Dendritic cell treated with granulocyte-macrophage colony-stimulating factor and Interleukin-4, amounts not matched to agents 40 ng/mL and 50 ng/mL, for 4 days (primary cell): ENCODE results near the gene IL36G.

ENCODE experiments used
- H3K27ac Mint-ChIP-seq: one replicate; pipeline ENCODE4 v1.8.0; 2022; ENCODE audit warnings: mild to moderate bottlenecking, mixed read lengths
- H3K27me3 Mint-ChIP-seq: one replicate; pipeline ENCODE4 v1.8.0; 2022; ENCODE audit warnings: mild to moderate bottlenecking, mixed read lengths
- H3K36me3 Mint-ChIP-seq: one replicate; pipeline ENCODE4 v1.8.0; 2022; ENCODE audit warnings: low read depth, mixed read lengths
- H3K4me1 Mint-ChIP-seq: one replicate; pipeline ENCODE4 v1.8.0; 2022; ENCODE audit warnings: low read depth, mixed read lengths
- H3K4me3 Mint-ChIP-seq: one replicate; pipeline ENCODE4 v1.8.0; 2022; ENCODE audit warnings: mild to moderate bottlenecking, moderate library complexity, mixed read lengths
- H3K9me3 Mint-ChIP-seq: one replicate; pipeline ENCODE4 v1.8.0; 2022; ENCODE audit warnings: mixed read lengths
- intact Hi-C: fragments of 100-400 bp; cut with micrococcal nuclease; formaldehyde crosslinking; loops from one replicate; pipeline ENCODE4 v1.15.0; 2022

IL36G gene

DNA sequence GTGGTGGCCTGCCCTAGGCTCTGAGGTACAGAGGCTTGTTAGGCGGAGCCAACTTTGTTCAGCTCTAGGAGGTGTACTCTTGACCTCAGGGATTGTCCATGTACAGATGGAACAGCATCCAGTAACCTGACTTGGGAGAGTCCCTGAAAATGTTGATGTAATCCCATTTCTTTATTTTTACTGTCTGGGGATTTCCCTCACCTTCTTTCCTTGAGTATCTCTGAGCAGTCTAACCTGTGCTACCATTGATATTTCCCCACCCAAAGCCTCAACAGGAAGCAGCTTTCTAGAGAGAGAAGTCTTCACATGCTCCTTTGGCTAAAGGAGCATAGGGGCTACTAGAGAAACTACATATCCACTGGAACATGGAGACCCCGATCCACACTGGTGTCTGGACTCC, 37.8 kb downstream of the IL36G start:
- Mint-ChIP-seq H3K27me3 (peaks cover 11% of the 10 kb centered on the region), H3K27ac (no peak overlapping the region), H3K4me3 (no peak overlapping the region), H3K4me1 (no peaks in the 10 kb centered on the region), H3K36me3 (no peaks in the 10 kb centered on the region), H3K9me3 (no peaks in the 10 kb centered on the region)
- intact Hi-C loops = no loop called here

DNA sequence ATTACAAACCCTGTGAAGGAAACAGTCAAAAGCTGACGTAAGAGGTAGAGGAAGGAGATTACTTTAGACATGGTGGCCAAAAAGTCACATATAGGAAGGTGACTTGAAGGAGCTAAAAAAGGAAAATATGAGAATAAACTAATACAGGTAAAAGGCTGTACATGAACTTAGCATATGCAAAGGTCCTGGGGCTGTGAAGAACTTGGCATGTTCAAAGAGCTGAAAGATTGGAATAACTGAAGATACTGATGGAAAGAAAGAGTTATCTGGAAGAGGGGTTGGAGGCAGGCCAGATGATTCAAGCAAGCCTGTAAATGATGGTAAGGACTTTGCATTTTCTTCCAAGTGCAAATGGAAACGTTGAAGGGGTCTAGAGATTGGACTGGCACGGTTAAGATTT, 40.7 kb downstream of the IL36G start:
- H3K9me3 Mint-ChIP-seq = no peaks in the 10 kb centered on the region
- intact Hi-C loops = no loop called here
- peaks cover 6% of the 10 kb centered on the region for H3K27me3 Mint-ChIP-seq
- H3K4me3 Mint-ChIP-seq = no peak overlapping the region
- no peaks in the 10 kb centered on the region for H3K36me3 Mint-ChIP-seq
- H3K27ac Mint-ChIP-seq = no peak overlapping the region
- H3K4me1 Mint-ChIP-seq = no peaks in the 10 kb centered on the region

DNA sequence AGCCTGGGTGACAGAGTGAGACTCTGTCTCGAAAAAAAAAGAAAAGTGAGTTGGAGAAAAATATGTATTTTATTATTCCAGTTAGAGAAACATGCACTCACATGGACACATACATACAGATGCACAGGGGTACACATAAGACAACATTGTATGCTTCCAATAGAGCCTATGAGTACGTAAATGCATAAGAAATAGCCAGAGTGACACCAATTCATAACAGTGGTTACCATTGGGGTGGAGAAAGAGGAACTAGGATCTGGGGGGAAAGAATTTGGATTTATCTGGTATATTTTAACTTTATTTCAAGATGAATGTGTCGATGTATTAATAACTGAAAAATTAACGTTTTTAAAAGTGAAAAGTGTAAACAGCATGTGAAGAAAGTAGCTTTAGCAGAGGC, 43.5 kb downstream of the IL36G start:
- Mint-ChIP-seq H3K27ac (no peak overlapping the region), H3K27me3 (peaks cover 7% of the 10 kb centered on the region), H3K4me3 (no peak overlapping the region), H3K4me1 (peaks cover 11% of the 10 kb centered on the region), H3K9me3 (no peaks in the 10 kb centered on the region), H3K36me3 (no peaks in the 10 kb centered on the region)
- intact Hi-C loops = no loop called here

DNA sequence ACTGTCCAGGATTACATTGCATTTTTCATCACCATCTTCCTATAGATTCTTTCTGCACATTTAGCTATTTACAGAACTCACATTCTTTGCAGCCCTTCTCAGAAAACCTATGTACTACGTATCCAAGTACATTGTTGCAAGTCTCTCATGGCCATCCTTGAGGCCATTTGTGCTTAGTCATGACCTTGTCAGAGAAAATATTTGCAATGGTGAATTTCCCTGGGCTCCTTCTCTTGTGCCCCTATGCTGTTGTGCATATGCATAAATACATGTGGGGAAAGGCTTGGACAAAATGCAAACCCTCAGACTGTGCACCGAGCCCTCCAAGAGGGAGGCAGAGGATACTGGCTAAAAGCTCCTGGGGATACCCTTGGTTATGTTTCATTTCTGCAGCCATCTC, 47.0 kb downstream of the IL36G start:
- H3K27me3 Mint-ChIP-seq = peaks cover 23% of the 10 kb centered on the region
- no peak overlapping the region for H3K4me3 Mint-ChIP-seq
- peaks cover 11% of the 10 kb centered on the region for H3K4me1 Mint-ChIP-seq
- no peaks in the 10 kb centered on the region for H3K36me3 Mint-ChIP-seq
- no peaks in the 10 kb centered on the region for H3K9me3 Mint-ChIP-seq
- H3K27ac Mint-ChIP-seq = no peak overlapping the region
- intact Hi-C loops = no loop called here

DNA sequence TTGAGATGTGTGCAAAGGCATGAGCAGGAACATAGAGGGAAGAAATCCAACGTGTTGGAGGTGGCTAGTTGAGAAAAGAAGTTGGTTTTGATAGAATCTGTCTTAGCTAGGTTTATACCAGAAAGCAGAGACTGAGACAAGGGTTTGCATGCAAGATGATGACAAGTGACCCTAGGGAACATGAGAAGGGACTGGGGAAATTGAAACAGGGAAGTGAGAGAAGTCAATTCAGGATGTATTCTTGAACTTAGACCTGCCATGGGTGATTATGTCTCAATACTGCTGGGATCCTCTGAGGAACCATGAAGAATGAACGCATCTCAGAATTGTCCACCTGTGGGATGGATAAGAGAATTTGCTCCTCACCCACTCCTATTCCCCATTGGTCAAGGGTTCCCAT, 47.9 kb downstream of the IL36G start:
- H3K4me3 Mint-ChIP-seq = no peak overlapping the region
- no peaks in the 10 kb centered on the region for H3K36me3 Mint-ChIP-seq
- H3K4me1 Mint-ChIP-seq = peaks cover 11% of the 10 kb centered on the region
- no peak overlapping the region for H3K27ac Mint-ChIP-seq
- H3K9me3 Mint-ChIP-seq = no peaks in the 10 kb centered on the region
- intact Hi-C loops = no loop called here
- H3K27me3 Mint-ChIP-seq = peaks cover 29% of the 10 kb centered on the region

DNA sequence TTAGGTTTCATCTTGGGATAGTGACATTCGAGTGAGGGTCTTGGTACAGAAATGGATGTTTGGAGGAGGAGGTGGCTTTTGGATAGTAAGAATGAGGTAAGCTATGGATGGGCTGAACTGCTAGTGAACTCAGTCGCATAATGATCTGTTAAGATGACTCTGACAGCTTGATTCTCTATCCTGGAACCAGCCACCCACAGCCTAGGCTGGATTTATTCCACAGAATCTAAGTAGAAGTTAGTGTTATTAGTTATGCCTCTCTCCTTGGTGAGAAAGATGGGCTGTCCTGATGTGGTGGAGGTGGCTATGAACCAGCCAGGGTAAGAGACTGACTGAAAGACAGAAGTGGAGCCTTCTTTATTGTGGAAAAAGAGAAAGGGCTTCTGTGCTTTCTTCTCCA, 49.9 kb downstream of the IL36G start:
- H3K27me3 Mint-ChIP-seq = peaks cover 29% of the 10 kb centered on the region
- no peak overlapping the region for H3K27ac Mint-ChIP-seq
- H3K4me3 Mint-ChIP-seq = no peak overlapping the region
- no peaks in the 10 kb centered on the region for H3K36me3 Mint-ChIP-seq
- intact Hi-C loops = no loop called here
- peaks cover 11% of the 10 kb centered on the region for H3K4me1 Mint-ChIP-seq
- no peaks in the 10 kb centered on the region for H3K9me3 Mint-ChIP-seq

DNA sequence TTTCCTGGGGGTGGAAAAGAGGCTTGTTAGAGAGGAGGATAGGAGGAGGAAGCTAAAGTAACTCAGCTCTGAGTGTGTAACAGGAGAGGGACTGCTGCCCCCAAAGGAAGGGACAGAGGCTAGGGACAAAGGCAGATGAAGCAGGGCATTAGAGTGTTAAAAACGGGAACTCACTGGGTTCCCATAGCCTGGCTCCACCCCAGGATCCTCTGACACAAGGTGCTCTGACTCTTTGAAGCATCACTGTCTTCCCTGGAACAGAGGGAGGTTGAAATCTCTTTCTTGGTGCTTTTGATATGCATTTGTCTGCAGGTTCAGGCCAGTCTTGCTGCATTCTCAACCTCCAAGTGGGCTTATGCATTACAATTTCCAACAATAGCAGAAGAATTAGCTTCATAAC, 50.3 kb downstream of the IL36G start:
- intact Hi-C loops = no loop called here

DNA sequence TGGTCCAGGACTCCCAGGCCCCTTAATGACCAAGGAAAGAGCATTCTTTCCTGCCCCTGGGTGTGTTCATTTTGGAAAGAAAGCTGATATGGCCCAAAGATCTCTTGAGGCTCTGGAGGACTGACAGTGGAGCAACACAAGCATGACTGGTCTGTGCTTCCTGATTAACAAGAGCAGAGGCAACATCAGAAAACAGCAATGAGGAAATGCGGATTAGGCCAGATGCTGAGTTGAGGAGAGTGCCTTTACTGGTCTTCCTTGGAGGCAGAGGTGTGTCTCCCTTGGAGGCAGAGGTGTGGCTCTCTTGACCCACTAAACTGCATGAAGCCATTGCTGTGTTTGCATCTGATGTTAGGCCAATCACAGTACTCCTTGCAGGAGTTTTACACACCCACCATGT, 54.9 kb downstream of the IL36G start:
- Mint-ChIP-seq H3K27ac (no peak overlapping the region), H3K27me3 (peaks cover 32% of the 10 kb centered on the region), H3K36me3 (no peaks in the 10 kb centered on the region), H3K4me3 (no peak overlapping the region), H3K4me1 (no peaks in the 10 kb centered on the region), H3K9me3 (no peaks in the 10 kb centered on the region)
- intact Hi-C loops = no loop called here

More for the DNA sequence above, 50.3 kb downstream of the IL36G start:
- Mint-ChIP-seq H3K9me3 (no peaks in the 10 kb centered on the region), H3K27ac (no peak overlapping the region), H3K4me3 (no peak overlapping the region), H3K36me3 (no peaks in the 10 kb centered on the region), H3K4me1 (peaks cover 11% of the 10 kb centered on the region), H3K27me3 (peaks cover 29% of the 10 kb centered on the region)

DNA sequence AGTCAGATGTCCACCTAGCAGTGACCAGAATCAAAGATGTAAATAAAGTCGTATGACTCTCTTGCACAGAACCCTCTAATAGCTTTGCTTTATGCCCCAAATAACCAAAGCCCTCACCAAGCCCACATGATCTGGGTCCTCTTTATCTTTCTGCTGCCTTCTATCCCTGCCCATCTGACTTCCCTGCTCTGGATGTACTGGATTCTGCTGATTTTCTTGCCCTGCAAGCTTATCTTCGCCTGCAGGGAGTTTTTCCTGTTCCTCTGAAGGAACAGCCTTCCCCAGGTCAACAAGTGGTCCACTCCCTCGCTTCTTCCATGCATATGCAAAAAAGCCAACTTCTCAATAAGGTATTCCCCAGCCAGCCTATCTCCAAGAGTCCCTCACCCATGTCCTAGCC, 56.2 kb downstream of the IL36G start:
- Mint-ChIP-seq H3K27ac (no peak overlapping the region), H3K27me3 (peaks cover 33% of the 10 kb centered on the region), H3K36me3 (no peaks in the 10 kb centered on the region), H3K4me3 (no peak overlapping the region), H3K9me3 (no peaks in the 10 kb centered on the region), H3K4me1 (peaks cover 12% of the 10 kb centered on the region)
- intact Hi-C loops = no loop called here
